ENCODE results near the gene VAV2. TPM values are rescaled to one million over a fixed set of nuclear protein-coding genes. Genes with fewer than 3 reads are reported as not detected.

Gene VAV2
- total RNA-seq, 2 experiments from 2014 or later, result 11.0 to 27.8 TPM

- H3K4me2 ChIP-seq (ENCODE audit: low read length), result no peak overlapping the region
- H3K9me2 ChIP-seq (ENCODE audit: insufficient read depth, low read length), result no peaks in the 10 kb centered on the region
- no peaks in the 10 kb centered on the region for H3K4me1 ChIP-seq (ENCODE audit: insufficient read depth, low read length, poor library complexity, severe bottlenecking)
- POLR2A ChIA-PET, result interaction anchor here (0.6 kb wide), 1 partner anchor 63 kb away, joined by 5 read pairs; no protein-coding TSS in a partner anchor
- CTCF ChIA-PET (ENCODE audit: unreplicated experiment), result no interaction called here
- DNase-seq (ENCODE audit: low spot score), result no peak
- no peaks in the 10 kb centered on the region for H4K20me1 ChIP-seq (ENCODE audit: insufficient read depth, low read length)
- no peaks in the 10 kb centered on the region for H3K36me3 ChIP-seq (ENCODE audit: insufficient read depth, low read length)
- H2AFZ ChIP-seq (ENCODE audit: low read length), result no peak overlapping the region
- intact Hi-C loops (cut with micrococcal nuclease; ENCODE audit: unreplicated experiment), result no loop called here
- no peaks in the 10 kb centered on the region for H3K79me2 ChIP-seq (ENCODE audit: insufficient read depth, low read depth, low read length)
- no TSS peak for BruUV-seq (replicated peaks)
- H3K4me3 ChIP-seq (ENCODE audit: low read depth, low read length, poor library complexity, severe bottlenecking), result no peak overlapping the region
- TF ChIP-seq CTCF (conservative IDR thresholded peaks at IDR 0.05; ENCODE audit: low read length) (no peak), EZH2phosphoT487 (IDR thresholded peaks at IDR 0.05; ENCODE audit: borderline replicate concordance, low read depth, low read length) (no peak)
- H3K9me3 ChIP-seq (ENCODE audit: low read length), result no peaks in the 10 kb centered on the region
- H3K27ac ChIP-seq (ENCODE audit: low read depth, low read length, poor library complexity, severe bottlenecking), result no peak overlapping the region
These were observed 153.1 kb downstream of the VAV2 start for GRCh38 chr9:133838859-133839507.

GRCh38 chr9:133837627-133838597 is 154.2 kb downstream of the VAV2 start:
- intact Hi-C loops (cut with micrococcal nuclease; ENCODE audit: unreplicated experiment), result no loop called here
- no peak for DNase-seq (ENCODE audit: low spot score)
- no peak overlapping the region for H3K4me2 ChIP-seq (ENCODE audit: low read length)
- no peaks in the 10 kb centered on the region for H3K4me1 ChIP-seq (ENCODE audit: insufficient read depth, low read length, poor library complexity, severe bottlenecking)
- no peak overlapping the region for H3K4me3 ChIP-seq (ENCODE audit: low read depth, low read length, poor library complexity, severe bottlenecking)
- POLR2A ChIA-PET, result interaction anchor here (0.6 kb wide), 1 partner anchor 51 kb away, joined by 3 read pairs; no protein-coding TSS in a partner anchor
- TF ChIP-seq EZH2phosphoT487 (IDR thresholded peaks at IDR 0.05; ENCODE audit: borderline replicate concordance, low read depth, low read length), result no peak
- no peak for TF ChIP-seq CTCF (conservative IDR thresholded peaks at IDR 0.05; ENCODE audit: low read length)
- no peak overlapping the region for H3K27ac ChIP-seq (ENCODE audit: low read depth, low read length, poor library complexity, severe bottlenecking)
- no TSS peak for BruUV-seq (replicated peaks)
- CTCF ChIA-PET (ENCODE audit: unreplicated experiment), result interaction anchor here (0.6 kb wide), 1 partner anchor 1273 kb away, joined by 3 read pairs; no protein-coding TSS in a partner anchor
- H3K9me3 ChIP-seq (ENCODE audit: low read length), result no peaks in the 10 kb centered on the region
- no peaks in the 10 kb centered on the region for H3K9me2 ChIP-seq (ENCODE audit: insufficient read depth, low read length)
- no peaks in the 10 kb centered on the region for H3K79me2 ChIP-seq (ENCODE audit: insufficient read depth, low read depth, low read length)
- H2AFZ ChIP-seq (ENCODE audit: low read length), result no peak overlapping the region
- no peaks in the 10 kb centered on the region for H4K20me1 ChIP-seq (ENCODE audit: insufficient read depth, low read length)
- no peaks in the 10 kb centered on the region for H3K36me3 ChIP-seq (ENCODE audit: insufficient read depth, low read length)
